GM12864 (cell line): ENCODE results near the gene SSR3.

ENCODE experiments used
- DNase-seq: peaks from one replicate; pipeline ENCODE4 v3.0.0-alpha.2; 2011; ENCODE audit warnings: low read depth
- H3K4me3 ChIP-seq: 2 replicates; pipeline ENCODE4 v1.5.1; 2011; ENCODE audit warnings: mild to moderate bottlenecking, low read depth, low read length, control low read depth
- CTCF ChIP-seq: IDR thresholded peaks from 2 replicates; pipeline ENCODE4 v1.5.1; 2011; ENCODE audit warnings: low read depth, mild to moderate bottlenecking, moderate library complexity, low read length, control low read depth, inconsistent platforms; ENCODE audit errors: missing control alignments

Gene SSR3

GRCh38 chr3:156493887-156494286 lies 61.0 kb downstream of the SSR3 start:
- no peak for DNase-seq
- TF ChIP-seq CTCF, result no peak
- H3K4me3 ChIP-seq, result no peak overlapping the region

DNA sequence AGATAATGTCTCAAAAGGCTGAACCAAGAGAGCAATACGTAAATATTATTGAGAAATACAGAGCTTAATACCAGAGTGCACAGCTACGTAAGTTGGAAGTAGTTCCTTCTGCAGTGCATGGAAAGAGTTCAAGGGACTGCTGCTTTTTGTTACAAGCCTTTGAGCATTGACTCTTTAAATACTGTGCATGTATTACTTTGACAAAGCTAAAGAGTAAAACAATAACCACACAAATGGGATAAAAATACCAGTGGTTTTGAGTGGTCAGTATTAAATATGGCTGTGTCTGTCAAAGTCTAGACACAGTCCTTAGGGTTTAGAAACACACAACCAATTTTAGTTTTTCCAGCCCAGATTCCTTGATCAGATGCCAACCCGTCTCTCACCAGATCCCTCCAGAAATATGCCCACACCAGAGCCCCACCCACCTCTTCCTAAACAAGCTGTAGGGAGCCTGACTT lies 62.1 kb downstream of the SSR3 start:
- no peak overlapping the region for H3K4me3 ChIP-seq
- DNase-seq, result no peak
- no peak for TF ChIP-seq CTCF

GRCh38 chr3:156491192-156491591 lies 63.7 kb downstream of the SSR3 start:
- H3K4me3 ChIP-seq, result no peak overlapping the region
- TF ChIP-seq CTCF, result no peak
- no peak for DNase-seq
